ENCODE measurements around the gene SYTL4.

Gene SYTL4

GRCh38 chrX:100647095-100647494, 84.8 kb downstream of the SYTL4 start:
- no peak for DNase-seq

- DNase-seq, result no peak
Measured at GRCh38 chrX:100645106-100645505, 86.8 kb downstream of the SYTL4 start.

- DNase-seq, result no peak
Measured at GRCh38 chrX:100643956-100644860, 87.7 kb downstream of the SYTL4 start, which contains the start of gene SRPX2. Gene SRPX2, plus strand, starts transcription at chrX:100644199. Its CDS starts 2,124 bp downstream, at chrX:100646323.

DNA sequence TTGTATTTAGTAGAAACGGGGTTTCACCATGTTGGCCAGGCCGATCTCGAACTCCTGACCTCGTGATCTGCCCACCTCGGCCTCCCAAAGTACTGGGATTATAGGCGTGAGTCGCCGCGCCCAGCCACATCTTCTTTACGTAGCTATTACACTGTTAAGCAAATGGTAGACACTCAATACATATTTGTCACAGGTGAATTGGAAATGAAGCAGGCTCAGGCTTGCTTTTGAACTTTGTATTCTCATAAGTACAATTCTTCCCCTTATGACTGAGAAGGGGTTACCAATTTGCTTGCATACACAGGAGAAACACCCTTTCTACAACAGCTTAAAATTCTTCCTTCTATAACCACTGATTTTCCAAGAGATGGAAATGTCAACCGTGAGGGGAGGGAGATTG, 88.7 kb downstream of the SYTL4 start:
- no peak for DNase-seq

DNA sequence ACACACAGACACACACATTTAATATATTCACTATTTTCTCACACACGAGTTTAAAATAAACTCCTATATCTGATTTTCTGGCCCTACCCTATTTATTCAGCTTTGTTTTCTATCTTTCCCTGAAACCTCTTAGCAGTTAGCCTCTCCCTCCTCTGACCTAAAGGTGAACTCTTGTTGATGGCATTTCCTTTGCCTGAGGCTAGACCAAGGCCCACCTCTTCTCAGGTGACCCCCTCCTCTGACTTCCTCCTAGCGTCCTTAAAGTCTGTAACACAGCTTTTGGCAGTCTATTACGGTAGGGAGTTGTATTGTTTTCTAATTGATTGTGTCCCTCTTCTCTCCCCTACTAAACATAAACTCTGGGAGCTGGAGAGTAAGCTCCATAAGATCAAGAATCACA, 89.6 kb downstream of the SYTL4 start:
- no peak for DNase-seq

DNA sequence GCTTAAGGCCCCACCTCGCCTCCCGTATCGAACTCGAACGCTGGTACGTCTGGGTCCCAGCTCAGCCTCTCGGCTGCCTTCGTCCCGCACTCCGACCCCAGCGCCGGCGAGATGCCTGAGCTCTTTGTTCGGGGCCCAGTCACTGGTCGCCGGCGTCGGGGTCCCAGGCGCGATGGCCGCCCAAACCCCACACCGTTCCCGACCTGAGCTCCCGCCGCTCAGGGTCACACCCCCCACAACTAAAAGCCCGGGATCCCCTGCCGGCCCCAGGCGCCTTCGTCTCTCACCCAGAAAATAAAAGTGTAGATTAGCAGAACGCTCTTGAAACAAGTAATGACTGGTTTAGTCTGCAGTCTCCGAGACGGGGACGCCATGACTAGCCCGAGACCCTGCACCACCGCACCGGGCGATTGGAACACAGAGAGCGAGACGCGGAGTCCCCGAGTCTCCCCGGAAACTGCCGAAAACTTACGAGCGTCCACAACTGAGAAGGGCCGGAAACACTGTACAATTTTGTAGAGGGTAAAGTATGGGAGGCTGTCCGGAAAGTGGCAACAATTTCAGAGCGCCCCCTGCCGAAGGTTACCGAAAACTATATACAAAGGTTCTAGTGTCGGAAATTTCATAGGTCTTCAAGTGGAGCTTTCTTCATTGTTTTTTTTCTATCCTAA, 95.5 kb downstream of the SYTL4 start, which contains the start of gene TSPAN6:
Gene TSPAN6, minus strand, starts transcription at position 486 of the 671 bp plus-strand sequence. Its CDS starts 112 bp downstream, at position 374.
- DNase-seq, result peak; percentile 56

- DNase-seq, result no peak
Measured at GRCh38 chrX:100635989-100636320, 96.0 kb downstream of the SYTL4 start.

DNA sequence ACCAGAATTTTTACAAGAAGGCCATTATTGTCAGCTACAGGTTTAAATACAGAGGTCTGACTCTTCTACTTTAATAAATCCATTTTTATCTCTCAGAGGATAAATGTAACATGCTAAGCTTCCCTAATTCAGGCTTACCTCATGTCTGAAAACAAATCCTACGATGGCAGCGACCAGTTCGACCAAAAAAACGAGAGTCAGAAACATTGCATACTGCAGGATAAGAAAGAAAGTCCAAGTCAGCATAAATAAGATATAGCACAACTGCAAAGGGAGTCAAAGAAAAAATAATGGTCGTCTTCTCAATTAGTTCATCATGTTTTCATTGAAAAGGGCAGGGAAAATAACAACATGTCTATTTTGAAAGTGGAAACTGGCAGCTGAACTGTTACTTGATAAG, 96.9 kb downstream of the SYTL4 start:
- no peak for DNase-seq

DNA sequence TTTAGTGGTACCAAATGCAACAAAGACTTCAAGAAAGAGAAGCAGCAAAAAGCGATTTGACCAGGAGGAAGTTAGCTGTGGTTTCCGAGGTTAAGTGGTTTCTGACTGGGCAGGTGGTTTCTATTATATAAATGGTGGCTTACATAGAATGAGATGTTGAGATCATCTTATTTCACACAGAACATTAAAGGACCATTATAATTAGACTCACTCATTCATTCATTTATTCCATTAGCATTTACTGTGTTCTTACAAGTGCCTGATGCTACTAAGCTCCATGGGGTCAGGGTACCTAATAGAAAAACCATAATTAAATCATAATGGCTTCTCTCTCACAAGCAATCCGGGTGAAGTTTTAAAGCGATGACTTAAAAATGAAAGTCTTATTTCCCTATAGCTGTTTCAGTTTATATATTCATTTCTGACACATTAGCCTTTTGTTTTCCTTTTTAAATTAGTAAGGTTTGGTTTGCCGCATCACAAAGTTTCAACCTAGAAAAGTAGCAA, 105.9 kb downstream of the SYTL4 start:
- DNase-seq, result no peak
